Activated naive CD4-positive, alpha-beta T cell treated with anti-CD3 and anti-CD28 coated beads, Interleukin-2, amount 50 U/mL, for 72 hours (primary cell): ENCODE measurements around the gene CBLB. TPM values are rescaled to one million over a fixed set of nuclear protein-coding genes. Genes with fewer than 3 reads are reported as not detected.

ENCODE experiments used
- ATAC-seq, 2 donors: fragments of 150-1000 bp; cut with Tn5 transposase; 2 replicates each; pipeline ENCODE4 v1.10.0; 2021; ENCODE audit warnings: mild to moderate bottlenecking in 2 of 2, moderate library complexity in 2 of 2
- DNase-seq, 2 donors: peaks; one replicate each; pipeline ENCODE4 v3.0.0; 2021 to 2022; ENCODE audit warnings: low spot score in 2 of 2
- H3K27ac Mint-ChIP-seq, 2 donors: one replicate each; pipeline ENCODE4 v1.8.0; 2022; ENCODE audit warnings: mild to moderate bottlenecking in 2 of 2, mixed read lengths in 2 of 2
- H3K36me3 Mint-ChIP-seq, 2 donors: one replicate each; pipeline ENCODE4 v1.8.0; 2022; ENCODE audit warnings: mixed read lengths in 2 of 2
- H3K9me3 Mint-ChIP-seq, 2 donors: one replicate each; pipeline ENCODE4 v1.8.0; 2022; ENCODE audit warnings: mixed read lengths in 2 of 2
- total RNA-seq, 2 donors: library from RNA; stranded (reverse); gene quantifications; one replicate each; pipeline ENCODE4 v1.2.3, GENCODE V29; 2022

Gene CBLB
- total RNA-seq, 2 donors from 2014 or later = 81.3 to 107 TPM

DNA sequence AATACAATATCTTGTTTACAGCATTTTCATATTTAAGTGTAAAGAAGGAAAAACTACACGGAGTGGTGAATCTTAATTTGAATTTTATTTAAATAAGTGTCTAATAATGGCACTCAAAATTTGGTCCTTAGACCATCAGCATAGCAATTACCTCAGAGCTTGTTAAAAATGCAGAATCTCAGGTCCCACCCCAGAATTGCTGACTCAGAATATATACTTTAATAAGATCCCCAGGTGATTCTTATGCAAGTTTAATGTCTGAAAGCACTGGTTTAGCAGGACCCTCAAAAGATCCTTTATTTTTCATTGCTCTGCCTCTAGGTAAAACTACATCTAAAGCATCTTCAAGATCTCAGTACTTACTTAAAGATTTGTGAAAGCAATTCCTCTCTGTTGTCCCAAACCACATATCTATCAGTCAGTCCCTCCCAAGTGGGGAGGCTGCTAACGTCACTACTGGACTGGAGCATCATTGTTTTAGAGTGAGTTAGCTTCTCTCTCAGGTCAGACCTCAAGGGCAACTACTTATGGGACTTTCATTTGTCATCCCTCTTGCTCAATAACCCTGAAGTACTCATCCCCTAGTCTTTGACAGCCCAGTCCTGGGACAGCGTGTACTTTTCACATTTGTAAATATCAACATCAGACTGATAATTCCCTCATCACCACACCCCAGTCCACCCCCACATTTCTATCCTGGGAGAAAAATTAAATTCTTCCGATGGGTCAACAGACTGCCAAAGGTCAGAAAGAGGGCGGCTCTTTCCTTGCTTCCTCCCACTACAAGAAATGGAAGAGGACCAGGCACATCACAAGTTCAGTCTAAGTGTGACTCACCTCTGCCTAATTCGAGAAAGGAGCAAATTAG is 76.7 kb downstream of the CBLB start:
- Mint-ChIP-seq H3K27ac (peak overlapping the region; percentile 33 to 73), H3K36me3 (peaks cover 19 to 46% of the 10 kb centered on the region in 2 donors), H3K9me3 (peaks cover 2 to 4% of the 10 kb centered on the region in 2 donors)
- DNase-seq (no peak), ATAC-seq (peak; percentile 32 to 72)

DNA sequence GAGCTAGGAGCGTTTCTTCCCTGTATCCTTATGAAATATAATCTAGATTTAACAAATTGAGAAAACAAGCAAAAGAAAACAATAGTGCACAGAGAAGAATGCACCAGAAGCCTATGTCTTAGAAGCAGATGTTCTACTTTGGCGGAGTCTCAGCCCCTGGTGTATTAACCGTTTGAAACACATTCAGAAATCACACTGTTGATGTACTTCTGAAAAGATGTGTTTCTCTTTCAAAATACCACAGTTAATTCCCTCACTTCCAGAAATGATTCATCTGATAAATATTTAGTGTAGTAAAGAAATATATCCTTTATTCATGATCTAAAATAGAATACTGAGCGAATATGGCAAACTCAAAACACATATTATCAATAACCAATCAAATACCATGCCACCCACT is 77.7 kb downstream of the CBLB start:
- H3K9me3 Mint-ChIP-seq = peaks cover 0 to under 1% of the 10 kb centered on the region in 2 donors
- H3K27ac Mint-ChIP-seq = no peak overlapping the region
- peaks cover 13 to 44% of the 10 kb centered on the region in 2 donors for H3K36me3 Mint-ChIP-seq
- ATAC-seq (no peak), DNase-seq (no peak)

DNA sequence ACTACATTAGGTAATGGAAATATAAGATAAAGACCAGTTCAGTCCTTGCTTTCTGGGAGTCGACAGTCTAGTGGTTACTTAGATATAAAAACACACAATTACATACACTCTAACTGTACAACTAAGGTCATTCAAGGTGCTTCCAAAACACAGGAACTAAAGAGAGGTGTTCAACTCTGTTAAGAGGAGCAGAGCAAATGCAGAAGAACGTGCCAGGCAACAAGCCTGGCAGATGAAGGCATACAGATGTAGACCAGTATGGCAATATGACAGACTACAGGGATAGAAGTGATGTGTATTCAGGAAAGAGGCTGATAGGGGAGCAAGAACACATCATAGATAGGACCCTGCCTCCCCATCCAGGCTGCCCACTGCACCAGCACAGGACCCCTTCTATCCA is 78.3 kb downstream of the CBLB start:
- H3K27ac Mint-ChIP-seq = no peak overlapping the region
- peaks cover 13 to 41% of the 10 kb centered on the region in 2 donors for H3K36me3 Mint-ChIP-seq
- no peak for ATAC-seq

DNA sequence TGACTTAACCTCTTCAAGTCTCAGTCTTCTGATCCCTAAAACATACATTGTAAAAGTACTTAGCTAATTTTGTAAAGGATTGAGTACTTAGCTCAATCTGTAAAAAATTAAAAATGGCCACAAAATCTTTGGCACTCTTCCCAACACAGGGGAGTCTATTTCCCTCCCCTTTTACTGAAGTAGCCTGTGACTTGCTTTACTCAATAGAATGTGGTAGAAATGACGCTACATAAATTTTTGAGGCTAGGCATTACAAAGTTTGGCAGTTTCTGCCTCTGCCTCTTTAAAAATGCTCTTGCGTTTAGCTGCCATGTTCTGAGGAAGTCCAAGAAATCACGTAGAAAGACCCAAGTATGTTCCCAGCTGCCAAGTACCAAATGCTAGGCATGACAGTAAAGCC is 80.2 kb downstream of the CBLB start:
- Mint-ChIP-seq H3K27ac (no peak overlapping the region), H3K9me3 (peaks cover under 1 to 4% of the 10 kb centered on the region in 2 donors), H3K36me3 (peaks cover 13 to 53% of the 10 kb centered on the region in 2 donors)

More for the DNA sequence above, 78.3 kb downstream of the CBLB start:
- H3K9me3 Mint-ChIP-seq = no peaks in the 10 kb centered on the region
- no peak for DNase-seq

DNA sequence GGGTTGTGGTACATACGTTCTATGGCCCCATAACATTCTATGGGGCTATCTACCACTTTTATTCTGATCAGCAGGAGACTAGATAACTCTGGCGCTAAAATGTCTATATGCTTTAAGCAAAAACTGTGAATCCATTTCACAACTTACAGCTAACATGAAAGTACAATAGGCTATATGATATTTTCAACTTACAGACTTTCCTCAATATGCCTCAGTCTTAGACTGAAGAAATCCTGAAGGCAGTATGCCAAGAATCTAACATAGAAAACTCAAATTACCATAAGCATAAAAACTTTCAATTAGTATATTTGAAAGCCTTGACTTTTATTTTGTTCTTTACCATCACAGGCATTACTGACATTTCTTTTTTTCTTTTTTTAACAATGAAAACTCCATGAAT is 81.4 kb downstream of the CBLB start:
- Mint-ChIP-seq H3K36me3 (peaks cover 4 to 46% of the 10 kb centered on the region in 2 donors), H3K9me3 (peaks cover 4 to 5% of the 10 kb centered on the region in 2 donors), H3K27ac (no peak overlapping the region)
- no peak for ATAC-seq
- no peak for DNase-seq

More for the DNA sequence above, 80.2 kb downstream of the CBLB start:
- no peak for DNase-seq
- no peak for ATAC-seq

DNA sequence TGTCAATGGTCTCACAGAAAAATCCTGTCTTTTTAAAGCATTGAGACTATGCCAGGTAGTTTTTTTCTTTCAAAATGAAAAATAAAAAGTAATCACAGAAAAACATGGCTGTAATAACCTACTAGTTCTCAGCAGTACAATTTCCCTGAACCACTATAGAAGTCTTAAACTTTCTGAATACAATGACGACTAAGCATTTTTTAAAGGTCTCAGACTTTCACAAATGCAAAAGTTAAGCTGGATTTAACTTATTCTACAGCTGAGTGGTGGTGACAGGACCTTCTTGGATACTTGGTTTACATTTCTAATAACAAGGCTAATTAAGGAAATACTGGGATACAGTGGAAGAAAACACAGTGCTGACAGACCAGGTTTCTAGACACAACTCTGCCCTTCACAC is 81.8 kb downstream of the CBLB start:
- H3K9me3 Mint-ChIP-seq = peaks cover 4 to 5% of the 10 kb centered on the region in 2 donors
- ATAC-seq (no peak), DNase-seq (no peak)
- H3K27ac Mint-ChIP-seq = no peak overlapping the region
- peaks cover 0 to 46% of the 10 kb centered on the region in 2 donors for H3K36me3 Mint-ChIP-seq

DNA sequence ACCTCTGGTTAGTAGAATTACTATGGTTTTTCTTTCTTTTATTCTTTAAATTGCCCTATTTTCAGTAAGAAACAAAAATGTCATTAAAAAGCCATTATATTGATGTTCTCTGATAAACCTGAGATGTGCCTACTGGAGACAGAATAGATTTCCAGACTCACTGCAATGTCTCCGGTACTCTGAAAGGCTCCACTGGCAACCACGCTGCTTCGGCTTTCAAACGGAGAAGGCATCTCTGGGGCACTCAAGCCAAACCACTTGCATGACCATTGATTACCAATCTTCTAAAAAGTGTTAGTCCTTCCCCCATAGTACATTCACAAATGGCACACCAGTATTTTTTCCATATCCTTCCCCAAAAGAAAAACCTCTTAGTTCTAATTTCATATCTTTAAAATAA is 82.6 kb downstream of the CBLB start:
- DNase-seq (no peak), ATAC-seq (no peak)
- peaks cover 0 to 52% of the 10 kb centered on the region in 2 donors for H3K36me3 Mint-ChIP-seq
- H3K9me3 Mint-ChIP-seq = peaks cover 4 to 5% of the 10 kb centered on the region in 2 donors
- peak overlapping the region in 1 of 2 donors; percentile 76 for H3K27ac Mint-ChIP-seq

DNA sequence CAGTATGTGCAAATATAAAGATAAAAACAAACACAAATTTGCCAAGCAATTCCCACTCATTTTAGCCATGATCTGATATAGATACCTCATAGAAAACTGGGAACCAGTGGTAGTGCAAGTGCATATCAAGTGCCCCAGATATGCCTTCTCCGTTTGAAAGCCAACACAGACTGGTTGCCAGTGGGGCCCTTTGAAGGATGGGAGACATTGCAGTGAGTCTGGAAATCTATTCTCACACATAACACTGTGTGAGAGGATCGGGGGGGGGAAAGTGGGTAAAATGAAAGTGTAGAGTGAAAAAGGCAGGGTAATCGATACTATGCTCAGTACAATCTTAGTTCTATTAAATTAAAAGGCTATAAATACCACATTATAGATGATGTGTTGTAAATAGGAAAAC is 83.0 kb downstream of the CBLB start:
- H3K27ac Mint-ChIP-seq = peak overlapping the region; percentile 27 to 41
- DNase-seq = no peak
- ATAC-seq = no peak
- peaks cover 0 to 56% of the 10 kb centered on the region in 2 donors for H3K36me3 Mint-ChIP-seq
- H3K9me3 Mint-ChIP-seq = peaks cover 4 to 5% of the 10 kb centered on the region in 2 donors

DNA sequence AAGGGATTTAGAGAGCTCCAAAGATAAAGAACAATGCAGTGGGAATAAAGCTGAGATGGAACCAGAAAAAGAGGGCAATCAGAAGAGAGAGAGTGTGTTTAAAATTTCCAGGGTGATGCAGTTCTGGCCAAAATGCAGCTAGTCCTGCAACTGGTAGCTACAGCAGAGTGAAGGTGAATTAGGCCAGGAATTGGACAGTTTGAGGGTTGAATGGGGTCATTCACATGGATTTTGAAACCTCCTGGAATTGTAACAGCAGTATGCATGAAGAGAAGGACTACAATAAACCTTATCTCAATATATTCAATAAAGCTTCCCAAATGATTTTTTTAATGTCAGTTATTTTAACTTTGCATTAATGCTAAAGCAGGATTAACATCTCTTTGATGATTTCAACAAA is 85.2 kb downstream of the CBLB start:
- Mint-ChIP-seq H3K36me3 (peaks cover 0 to 63% of the 10 kb centered on the region in 2 donors), H3K27ac (no peak overlapping the region), H3K9me3 (peaks cover 4 to 5% of the 10 kb centered on the region in 2 donors)
- DNase-seq (no peak), ATAC-seq (no peak)

DNA sequence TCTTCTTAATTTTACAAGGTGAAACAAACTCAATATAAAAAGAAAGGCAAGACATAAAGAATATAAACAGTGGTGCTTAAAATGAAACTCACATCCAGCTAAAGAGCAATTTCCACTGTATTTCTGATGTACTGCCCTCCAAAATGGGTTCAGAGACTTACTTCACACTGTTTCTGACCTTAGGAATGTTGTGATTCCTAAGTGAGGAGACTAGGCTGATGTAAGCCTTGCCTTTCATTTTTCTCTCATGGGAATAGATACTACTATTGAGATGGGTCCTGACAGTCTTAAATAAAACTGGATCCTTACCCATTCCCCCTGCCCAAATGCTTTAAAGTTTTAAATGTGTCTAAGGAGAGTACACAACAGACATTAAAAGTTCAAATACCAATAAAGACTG is 86.9 kb downstream of the CBLB start:
- Mint-ChIP-seq H3K9me3 (peaks cover 4 to 5% of the 10 kb centered on the region in 2 donors), H3K27ac (peak overlapping the region; percentile 0 to 58), H3K36me3 (peaks cover 4 to 57% of the 10 kb centered on the region in 2 donors)
- ATAC-seq = no peak
- DNase-seq = no peak

DNA sequence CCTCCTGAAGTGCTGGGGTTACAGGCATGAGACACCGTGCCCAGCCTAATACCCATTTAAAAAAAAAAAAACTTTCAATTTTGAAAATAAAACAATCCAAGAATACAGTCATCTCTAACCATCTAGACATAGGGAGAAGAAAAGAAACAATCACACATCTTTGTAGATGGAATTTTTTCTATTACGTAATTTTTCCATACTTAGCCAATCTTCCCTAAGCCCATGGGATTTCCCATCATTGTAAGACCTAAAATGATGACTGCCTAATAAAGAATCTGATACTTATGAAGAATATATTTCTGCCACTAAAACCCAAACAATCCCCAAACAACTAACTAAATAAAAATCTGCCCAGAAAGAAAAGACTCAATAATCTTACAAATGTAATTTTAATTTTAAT is 88.7 kb downstream of the CBLB start:
- no peak for ATAC-seq
- Mint-ChIP-seq H3K27ac (peak overlapping the region in 1 of 2 donors; percentile 46), H3K36me3 (peaks cover 4 to 55% of the 10 kb centered on the region in 2 donors)

DNA sequence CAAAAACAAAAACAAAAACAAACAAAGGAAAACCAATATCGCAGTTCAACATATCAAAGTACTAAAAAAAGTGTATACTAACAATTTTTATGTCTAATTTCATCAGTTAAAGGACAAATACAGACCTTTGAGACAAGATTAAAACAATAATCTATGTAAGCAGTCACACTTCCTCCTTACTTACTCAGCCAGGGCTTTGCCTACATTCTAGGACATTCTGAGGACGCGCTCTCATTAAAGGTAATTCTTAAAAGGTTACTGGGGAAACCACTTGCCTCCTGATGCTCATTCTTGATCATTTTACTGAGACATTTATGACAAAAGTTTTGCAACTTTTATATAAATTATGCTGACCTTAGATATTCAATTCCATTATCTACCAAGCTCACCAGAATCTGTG is 93.4 kb downstream of the CBLB start:
- H3K27ac Mint-ChIP-seq = peak overlapping the region in 1 of 2 donors; percentile 73
- DNase-seq (no peak), ATAC-seq (no peak)
- no peaks in the 10 kb centered on the region for H3K9me3 Mint-ChIP-seq
- peaks cover 17 to 57% of the 10 kb centered on the region in 2 donors for H3K36me3 Mint-ChIP-seq

More for the DNA sequence above, 88.7 kb downstream of the CBLB start:
- peaks cover 4 to 5% of the 10 kb centered on the region in 2 donors for H3K9me3 Mint-ChIP-seq
- no peak for DNase-seq

DNA sequence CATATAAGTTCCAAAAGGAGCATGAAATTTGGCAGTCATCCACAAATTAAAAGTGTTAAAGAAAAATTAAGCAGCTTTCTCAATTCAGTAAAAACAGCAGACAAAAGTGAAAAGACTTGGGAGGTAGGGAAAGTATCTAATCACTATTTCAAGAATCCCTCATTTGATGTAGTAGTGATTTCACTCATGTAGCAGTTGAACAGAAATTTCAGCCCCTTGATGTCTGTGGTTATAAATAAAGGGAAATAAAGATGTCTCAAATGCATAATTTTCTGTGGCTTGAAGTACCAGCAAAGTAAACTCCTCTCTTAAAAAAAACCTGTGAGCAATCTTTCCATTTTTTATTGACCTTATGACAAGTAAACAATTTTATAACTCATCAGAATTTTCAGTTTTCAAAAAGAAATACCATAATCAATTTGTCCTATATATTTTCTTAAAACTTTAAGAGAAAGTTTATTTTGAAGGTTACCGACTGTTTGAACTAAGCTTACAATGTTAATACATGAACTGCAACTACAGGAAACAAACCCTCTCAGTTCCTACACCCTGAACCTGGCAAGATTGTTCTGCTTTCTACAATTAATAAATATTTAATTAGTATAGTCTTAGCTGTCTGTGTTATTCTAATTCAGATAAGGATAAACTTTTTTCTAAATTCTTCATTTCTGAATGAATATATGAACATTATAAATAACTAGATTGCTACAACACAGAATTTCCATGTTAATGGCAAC is 94.2 kb downstream of the CBLB start:
- H3K36me3 Mint-ChIP-seq = peaks cover 24 to 59% of the 10 kb centered on the region in 2 donors
- peaks cover 0 to 3% of the 10 kb centered on the region in 2 donors for H3K9me3 Mint-ChIP-seq
- H3K27ac Mint-ChIP-seq = peak overlapping the region in 1 of 2 donors; percentile 59
- ATAC-seq (peak; percentile 75 to 93), DNase-seq (no peak)

DNA sequence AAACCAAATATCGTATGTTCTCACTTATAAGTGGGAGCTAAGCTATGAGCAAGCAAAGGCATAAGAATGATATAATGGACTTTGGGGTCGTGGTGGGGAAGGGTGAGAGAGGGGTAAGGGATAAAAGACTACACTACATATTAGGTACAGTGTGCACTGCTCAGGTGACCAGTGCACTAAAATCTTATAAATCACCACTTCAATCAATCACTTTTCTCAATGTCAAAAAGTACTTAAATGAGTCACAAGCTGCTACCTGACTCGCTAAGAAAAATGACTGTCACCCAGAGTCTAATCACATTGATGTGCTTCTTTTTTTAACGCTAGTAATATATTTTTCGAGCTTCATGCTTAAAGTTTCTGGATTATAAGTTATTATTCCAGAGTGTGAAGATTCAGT is 95.5 kb downstream of the CBLB start:
- Mint-ChIP-seq H3K36me3 (peaks cover 35 to 72% of the 10 kb centered on the region in 2 donors), H3K27ac (no peak overlapping the region), H3K9me3 (peaks cover 4 to 6% of the 10 kb centered on the region in 2 donors)
- ATAC-seq (peak; percentile 43 to 74), DNase-seq (no peak)

DNA sequence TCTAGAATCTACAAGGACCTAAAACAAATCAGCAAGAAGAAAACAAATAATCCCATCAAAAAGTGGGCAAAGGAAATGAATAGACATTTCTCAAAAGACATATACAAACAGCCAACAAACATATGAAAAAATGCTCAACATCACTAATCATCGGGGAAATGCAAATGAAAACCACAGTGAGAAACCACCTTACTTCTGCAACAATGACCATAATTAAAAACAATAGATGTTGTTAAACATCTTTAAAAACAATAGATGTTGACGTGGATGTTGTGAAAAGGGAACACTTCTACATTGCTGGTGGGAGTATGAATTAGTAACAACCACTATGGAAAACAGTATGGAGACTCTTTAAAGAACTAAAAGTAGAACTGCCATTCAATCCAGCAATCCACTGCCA is 96.2 kb downstream of the CBLB start:
- H3K9me3 Mint-ChIP-seq = peaks cover 4 to 6% of the 10 kb centered on the region in 2 donors
- DNase-seq (no peak), ATAC-seq (no peak)
- no peak overlapping the region for H3K27ac Mint-ChIP-seq
- H3K36me3 Mint-ChIP-seq = peaks cover 35 to 72% of the 10 kb centered on the region in 2 donors

DNA sequence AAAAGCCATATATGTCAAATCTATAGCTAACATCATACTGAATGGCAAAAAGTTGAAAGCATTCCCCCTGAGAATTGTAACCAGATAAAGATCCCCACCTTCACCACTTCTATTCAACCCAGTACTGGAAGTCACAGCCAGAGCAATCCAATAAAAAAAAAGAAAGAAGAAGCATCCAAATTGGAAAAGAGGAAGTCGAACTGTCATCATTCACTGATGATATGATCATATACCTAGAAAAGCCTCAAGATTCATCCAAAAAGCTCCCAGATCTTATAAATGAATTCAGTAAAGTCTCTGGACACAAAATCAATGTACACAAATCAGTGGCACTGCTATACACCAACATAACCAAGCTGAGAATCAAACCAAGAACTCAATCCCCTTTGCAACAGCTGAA is 97.4 kb downstream of the CBLB start:
- DNase-seq = no peak
- no peak overlapping the region for H3K27ac Mint-ChIP-seq
- no peak for ATAC-seq
- H3K9me3 Mint-ChIP-seq = peaks cover 4 to 6% of the 10 kb centered on the region in 2 donors
- peaks cover 31 to 74% of the 10 kb centered on the region in 2 donors for H3K36me3 Mint-ChIP-seq

DNA sequence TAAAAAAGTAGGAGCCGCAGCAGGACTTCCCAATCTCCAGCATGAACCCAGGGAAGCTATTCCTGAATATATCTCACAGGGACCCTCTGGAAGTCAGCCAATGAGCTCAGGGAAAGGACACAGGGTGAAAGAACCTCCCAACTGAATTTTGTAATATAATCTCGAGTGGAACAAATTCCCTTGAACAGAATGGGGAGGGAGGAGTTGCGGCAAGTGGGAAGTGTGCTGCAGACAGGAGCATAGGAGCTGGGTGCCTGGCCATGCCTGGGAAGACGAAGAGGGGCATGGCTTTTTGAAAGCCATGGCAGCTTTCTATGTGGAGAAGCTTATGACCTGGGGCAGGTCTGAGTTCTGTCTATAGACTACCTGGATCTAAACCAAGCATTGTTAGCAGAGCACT is 98.4 kb downstream of the CBLB start:
- Mint-ChIP-seq H3K9me3 (peaks cover 4 to 6% of the 10 kb centered on the region in 2 donors), H3K36me3 (peaks cover 35 to 78% of the 10 kb centered on the region in 2 donors), H3K27ac (no peak overlapping the region)
- ATAC-seq (no peak), DNase-seq (no peak)
